ENCODE results near the gene SUGT1.
"Not testable (repeated sequence)": the region's sequence is repeated elsewhere in the genome, so short reads cannot be mapped to it uniquely, and the experiment has no call there.

Gene SUGT1

GRCh38 chr13:52707375-52707774 is 54.7 kb downstream of the SUGT1 start:
- WGBS (ENCODE audit: insufficient coverage, insufficient read length): no CpG with 5 or more reads among the region's 1 CpG
- H3K4me3 ChIP-seq (ENCODE audit: low read length): no peak overlapping the region
- H3K27me3 ChIP-seq (ENCODE audit: control insufficient read depth, insufficient read depth, low read length): no peaks in the 10 kb centered on the region
- H3K27ac ChIP-seq (ENCODE audit: low read length): no peak overlapping the region
- peaks cover 8% of the 10 kb centered on the region; the same call in 1 of the 2 replicates for H3K36me3 ChIP-seq (ENCODE audit: control insufficient read depth, insufficient read depth, low read length)
- no peaks in the 10 kb centered on the region for H3K9me3 ChIP-seq (ENCODE audit: control insufficient read depth, insufficient read depth, low read length)
- H3K4me1 ChIP-seq (ENCODE audit: control insufficient read depth, insufficient read depth, low read length): peaks cover 3% of the 10 kb centered on the region; the same call in 1 of the 2 replicates
- no peak for DNase-seq (ENCODE audit: low read depth, low spot score)

GRCh38 chr13:52708266-52708665 is 55.6 kb downstream of the SUGT1 start:
- not testable (repeated sequence) for H3K4me1 ChIP-seq (ENCODE audit: control insufficient read depth, insufficient read depth, low read length); DNase-seq (ENCODE audit: low read depth, low spot score); H3K4me3 ChIP-seq (ENCODE audit: low read length); H3K27me3 ChIP-seq (ENCODE audit: control insufficient read depth, insufficient read depth, low read length); H3K9me3 ChIP-seq (ENCODE audit: control insufficient read depth, insufficient read depth, low read length); H3K27ac ChIP-seq (ENCODE audit: low read length); H3K36me3 ChIP-seq (ENCODE audit: control insufficient read depth, insufficient read depth, low read length)
- no CpG with 5 or more reads among the region's 12 CpGs for WGBS (ENCODE audit: insufficient coverage, insufficient read length)

GRCh38 chr13:52711286-52711685 is 58.6 kb downstream of the SUGT1 start:
- no peak for DNase-seq (ENCODE audit: low read depth, low spot score)
- Histone ChIP-seq H3K27ac (ENCODE audit: low read length) (no peak overlapping the region), H3K9me3 (ENCODE audit: control insufficient read depth, insufficient read depth, low read length) (no peaks in the 10 kb centered on the region), H3K27me3 (ENCODE audit: control insufficient read depth, insufficient read depth, low read length) (no peaks in the 10 kb centered on the region), H3K4me1 (ENCODE audit: control insufficient read depth, insufficient read depth, low read length) (0 out of 2 replicates have a peak, but pooled peaks cover 1% of the 10 kb centered on the region), H3K4me3 (ENCODE audit: low read length) (no peak overlapping the region), H3K36me3 (ENCODE audit: control insufficient read depth, insufficient read depth, low read length) (peaks cover 8% of the 10 kb centered on the region; the same call in 1 of the 2 replicates)
- no CpG with 5 or more reads among the region's 3 CpGs for WGBS (ENCODE audit: insufficient coverage, insufficient read length)

- Histone ChIP-seq H3K36me3 (ENCODE audit: control insufficient read depth, insufficient read depth, low read length) (peaks cover 8% of the 10 kb centered on the region; the same call in 1 of the 2 replicates), H3K4me1 (ENCODE audit: control insufficient read depth, insufficient read depth, low read length) (0 out of 2 replicates have a peak, but pooled peaks cover 1% of the 10 kb centered on the region), H3K4me3 (ENCODE audit: low read length) (no peak overlapping the region), H3K27ac (ENCODE audit: low read length) (no peak overlapping the region), H3K27me3 (ENCODE audit: control insufficient read depth, insufficient read depth, low read length) (no peaks in the 10 kb centered on the region), H3K9me3 (ENCODE audit: control insufficient read depth, insufficient read depth, low read length) (no peaks in the 10 kb centered on the region)
- WGBS (ENCODE audit: insufficient coverage, insufficient read length): no CpG with 5 or more reads among the region's 3 CpGs
- DNase-seq (ENCODE audit: low read depth, low spot score): no peak
These were observed 59.7 kb downstream of the SUGT1 start for GRCh38 chr13:52712385-52712784.

- Histone ChIP-seq H3K4me1 (ENCODE audit: control insufficient read depth, insufficient read depth, low read length) (0 out of 2 replicates have a peak, but pooled peaks cover 1% of the 10 kb centered on the region), H3K36me3 (ENCODE audit: control insufficient read depth, insufficient read depth, low read length) (peaks cover 8% of the 10 kb centered on the region; the same call in 1 of the 2 replicates), H3K27me3 (ENCODE audit: control insufficient read depth, insufficient read depth, low read length) (no peaks in the 10 kb centered on the region), H3K4me3 (ENCODE audit: low read length) (no peak overlapping the region), H3K9me3 (ENCODE audit: control insufficient read depth, insufficient read depth, low read length) (no peaks in the 10 kb centered on the region), H3K27ac (ENCODE audit: low read length) (no peak overlapping the region)
- WGBS (ENCODE audit: insufficient coverage, insufficient read length): no CpG with 5 or more reads among the region's 3 CpGs
- no peak for DNase-seq (ENCODE audit: low read depth, low spot score)
These were observed 61.3 kb downstream of the SUGT1 start for GRCh38 chr13:52713894-52714293.

- not testable (repeated sequence) for H3K27me3 ChIP-seq (ENCODE audit: control insufficient read depth, insufficient read depth, low read length); H3K4me1 ChIP-seq (ENCODE audit: control insufficient read depth, insufficient read depth, low read length); DNase-seq (ENCODE audit: low read depth, low spot score); H3K9me3 ChIP-seq (ENCODE audit: control insufficient read depth, insufficient read depth, low read length); H3K27ac ChIP-seq (ENCODE audit: low read length); H3K4me3 ChIP-seq (ENCODE audit: low read length)
- no CpG with 5 or more reads among the region's 7 CpGs for WGBS (ENCODE audit: insufficient coverage, insufficient read length)
- H3K36me3 ChIP-seq (ENCODE audit: control insufficient read depth, insufficient read depth, low read length): peaks cover 15% of the 10 kb centered on the region; the same call in 1 of the 2 replicates
These were observed 68.3 kb downstream of the SUGT1 start for GRCh38 chr13:52720904-52721303.

GRCh38 chr13:52721356-52721755 is 68.7 kb downstream of the SUGT1 start:
- not testable (repeated sequence) for DNase-seq (ENCODE audit: low read depth, low spot score); H3K27ac ChIP-seq (ENCODE audit: low read length); H3K4me3 ChIP-seq (ENCODE audit: low read length); H3K9me3 ChIP-seq (ENCODE audit: control insufficient read depth, insufficient read depth, low read length); H3K27me3 ChIP-seq (ENCODE audit: control insufficient read depth, insufficient read depth, low read length); H3K4me1 ChIP-seq (ENCODE audit: control insufficient read depth, insufficient read depth, low read length)
- WGBS (ENCODE audit: insufficient coverage, insufficient read length): no CpG with 5 or more reads among the region's 2 CpGs
- peaks cover 15% of the 10 kb centered on the region; the same call in 1 of the 2 replicates for H3K36me3 ChIP-seq (ENCODE audit: control insufficient read depth, insufficient read depth, low read length)

- H3K36me3 ChIP-seq (ENCODE audit: control insufficient read depth, insufficient read depth, low read length): peaks cover 15% of the 10 kb centered on the region; the same call in 1 of the 2 replicates
- DNase-seq (ENCODE audit: low read depth, low spot score): no peak
- H3K9me3 ChIP-seq (ENCODE audit: control insufficient read depth, insufficient read depth, low read length): peaks cover 1% of the 10 kb centered on the region; the same call in 1 of the 2 replicates
- H3K27ac ChIP-seq (ENCODE audit: low read length): no peak overlapping the region
- WGBS (ENCODE audit: insufficient coverage, insufficient read length): no CpG with 5 or more reads among the region's 4 CpGs
- no peaks in the 10 kb centered on the region for H3K27me3 ChIP-seq (ENCODE audit: control insufficient read depth, insufficient read depth, low read length)
- no peak overlapping the region for H3K4me3 ChIP-seq (ENCODE audit: low read length)
- H3K4me1 ChIP-seq (ENCODE audit: control insufficient read depth, insufficient read depth, low read length): no peaks in the 10 kb centered on the region
These were observed 70.5 kb downstream of the SUGT1 start for GRCh38 chr13:52723181-52723580.

GRCh38 chr13:52725302-52725701 is 72.7 kb downstream of the SUGT1 start:
- no peak for DNase-seq (ENCODE audit: low read depth, low spot score)
- peaks cover 15% of the 10 kb centered on the region; the same call in 1 of the 2 replicates for H3K36me3 ChIP-seq (ENCODE audit: control insufficient read depth, insufficient read depth, low read length)
- no CpG with 5 or more reads among the region's 1 CpG for WGBS (ENCODE audit: insufficient coverage, insufficient read length)
- H3K27ac ChIP-seq (ENCODE audit: low read length): no peak overlapping the region
- H3K27me3 ChIP-seq (ENCODE audit: control insufficient read depth, insufficient read depth, low read length): no peaks in the 10 kb centered on the region
- H3K4me3 ChIP-seq (ENCODE audit: low read length): no peak overlapping the region
- peaks cover 1% of the 10 kb centered on the region; the same call in 1 of the 2 replicates for H3K9me3 ChIP-seq (ENCODE audit: control insufficient read depth, insufficient read depth, low read length)
- H3K4me1 ChIP-seq (ENCODE audit: control insufficient read depth, insufficient read depth, low read length): 0 out of 2 replicates have a peak, but pooled peaks cover 2% of the 10 kb centered on the region

- 0 out of 2 replicates have a peak, but pooled peaks cover 2% of the 10 kb centered on the region for H3K4me1 ChIP-seq (ENCODE audit: control insufficient read depth, insufficient read depth, low read length)
- WGBS (ENCODE audit: insufficient coverage, insufficient read length): no CpG with 5 or more reads among the region's 2 CpGs
- H3K27me3 ChIP-seq (ENCODE audit: control insufficient read depth, insufficient read depth, low read length): no peaks in the 10 kb centered on the region
- no peak for DNase-seq (ENCODE audit: low read depth, low spot score)
- peaks cover 17% of the 10 kb centered on the region; the same call in 1 of the 2 replicates for H3K36me3 ChIP-seq (ENCODE audit: control insufficient read depth, insufficient read depth, low read length)
- H3K9me3 ChIP-seq (ENCODE audit: control insufficient read depth, insufficient read depth, low read length): peaks cover 1% of the 10 kb centered on the region; the same call in 1 of the 2 replicates
- no peak overlapping the region for H3K27ac ChIP-seq (ENCODE audit: low read length)
- H3K4me3 ChIP-seq (ENCODE audit: low read length): no peak overlapping the region
These were observed 73.6 kb downstream of the SUGT1 start for GRCh38 chr13:52726258-52726657.

GRCh38 chr13:52734075-52734623 is 81.5 kb downstream of the SUGT1 start:
- no peak for DNase-seq (ENCODE audit: low read depth, low spot score)
- no CpG with 5 or more reads among the region's 4 CpGs for WGBS (ENCODE audit: insufficient coverage, insufficient read length)
- Histone ChIP-seq H3K9me3 (ENCODE audit: control insufficient read depth, insufficient read depth, low read length) (no peaks in the 10 kb centered on the region), H3K36me3 (ENCODE audit: control insufficient read depth, insufficient read depth, low read length) (peaks cover 6% of the 10 kb centered on the region; the same call in 1 of the 2 replicates), H3K27ac (ENCODE audit: low read length) (no peak overlapping the region), H3K4me1 (ENCODE audit: control insufficient read depth, insufficient read depth, low read length) (peaks cover 4% of the 10 kb centered on the region; the same call in 1 of the 2 replicates), H3K4me3 (ENCODE audit: low read length) (no peak overlapping the region), H3K27me3 (ENCODE audit: control insufficient read depth, insufficient read depth, low read length) (no peaks in the 10 kb centered on the region)

Data from iPS DF 6.9 (cell line).